ENCODE data around the gene MPI. TPM values are rescaled to one million over a fixed set of nuclear protein-coding genes. Genes with fewer than 3 reads are reported as not detected.
A peak's percentile ranks its signal among the peaks of the same experiment; 100 is the strongest.
"Not testable (repeated sequence)": the region's sequence is repeated elsewhere in the genome, so short reads cannot be mapped to it uniquely, and the experiment has no call there.

MPI gene
- total RNA-seq, 2 donors from 2014 or later: 50.7 to 68.0 TPM

DNA sequence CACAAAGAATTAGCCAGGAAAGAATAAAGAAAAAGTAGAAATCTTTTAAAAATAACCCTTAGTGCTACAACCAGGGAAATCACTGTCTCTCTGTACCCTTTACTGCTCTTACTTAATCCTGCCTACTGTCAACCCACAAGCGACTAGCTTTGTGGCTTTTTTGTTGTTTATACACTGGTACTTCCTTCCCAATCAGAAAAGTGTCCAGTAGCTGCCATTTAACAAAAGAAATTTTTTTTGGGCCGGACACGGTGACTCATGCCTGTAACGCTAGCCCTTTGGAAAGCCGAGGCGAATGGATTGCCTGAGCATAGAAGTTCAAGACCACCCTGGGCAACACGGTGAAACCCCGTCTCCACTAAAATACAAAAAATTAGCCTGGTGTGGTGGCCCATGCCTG is 30.6 kb downstream of the MPI start:
- Histone ChIP-seq H3K27ac (no peak overlapping the region), H3K4me1 (no peaks in the 10 kb centered on the region), H3K27me3 (no peaks in the 10 kb centered on the region), H3K9me3 (no peaks in the 10 kb centered on the region), H3K36me3 (peaks cover 22% of the 10 kb centered on the region), H3K4me3 (no peak overlapping the region), H3K9ac (ENCODE audit: low read depth in 2 of 2, low read length in 2 of 2) (no peak overlapping the region)
- DNase-seq: no peak
- TF ChIP-seq, protein P1, sequence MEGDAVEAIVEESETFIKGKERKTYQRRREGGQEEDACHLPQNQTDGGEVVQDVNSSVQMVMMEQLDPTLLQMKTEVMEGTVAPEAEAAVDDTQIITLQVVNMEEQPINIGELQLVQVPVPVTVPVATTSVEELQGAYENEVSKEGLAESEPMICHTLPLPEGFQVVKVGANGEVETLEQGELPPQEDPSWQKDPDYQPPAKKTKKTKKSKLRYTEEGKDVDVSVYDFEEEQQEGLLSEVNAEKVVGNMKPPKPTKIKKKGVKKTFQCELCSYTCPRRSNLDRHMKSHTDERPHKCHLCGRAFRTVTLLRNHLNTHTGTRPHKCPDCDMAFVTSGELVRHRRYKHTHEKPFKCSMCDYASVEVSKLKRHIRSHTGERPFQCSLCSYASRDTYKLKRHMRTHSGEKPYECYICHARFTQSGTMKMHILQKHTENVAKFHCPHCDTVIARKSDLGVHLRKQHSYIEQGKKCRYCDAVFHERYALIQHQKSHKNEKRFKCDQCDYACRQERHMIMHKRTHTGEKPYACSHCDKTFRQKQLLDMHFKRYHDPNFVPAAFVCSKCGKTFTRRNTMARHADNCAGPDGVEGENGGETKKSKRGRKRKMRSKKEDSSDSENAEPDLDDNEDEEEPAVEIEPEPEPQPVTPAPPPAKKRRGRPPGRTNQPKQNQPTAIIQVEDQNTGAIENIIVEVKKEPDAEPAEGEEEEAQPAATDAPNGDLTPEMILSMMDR (IDR thresholded peaks at IDR 0.05): no peak
- intact Hi-C loops (cut with DNase I): no loop called here

DNA sequence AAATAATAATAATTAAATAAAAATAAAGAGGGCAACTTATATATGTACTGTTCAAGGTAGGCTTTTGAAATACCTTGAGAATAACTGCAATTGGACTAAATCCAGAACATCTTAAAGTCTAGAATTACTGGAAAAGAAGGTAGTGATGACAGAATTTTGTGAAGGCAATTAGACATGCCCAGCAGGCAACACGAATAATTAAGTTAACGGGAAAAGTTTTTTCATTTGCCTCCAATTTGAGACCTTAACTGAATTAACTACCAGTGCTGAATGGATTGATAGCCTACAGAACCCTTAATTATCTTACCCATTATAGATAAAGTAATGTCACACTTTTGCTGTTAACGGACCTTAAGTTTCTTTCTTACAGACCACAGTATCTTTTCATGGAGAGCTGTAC is 34.7 kb downstream of the MPI start:
- no peaks in the 10 kb centered on the region for H3K27me3 ChIP-seq
- no peak overlapping the region for H3K27ac ChIP-seq
- H3K9ac ChIP-seq (ENCODE audit: low read depth in 2 of 2, low read length in 2 of 2): no peak overlapping the region
- no peak overlapping the region for H3K4me3 ChIP-seq
- no peaks in the 10 kb centered on the region for H3K9me3 ChIP-seq
- DNase-seq: no peak
- intact Hi-C loops (cut with DNase I): no loop called here
- H3K4me1 ChIP-seq: peaks cover 5% of the 10 kb centered on the region
- TF ChIP-seq, protein P1 (IDR thresholded peaks at IDR 0.05): no peak
- H3K36me3 ChIP-seq: peaks cover 22% of the 10 kb centered on the region

DNA sequence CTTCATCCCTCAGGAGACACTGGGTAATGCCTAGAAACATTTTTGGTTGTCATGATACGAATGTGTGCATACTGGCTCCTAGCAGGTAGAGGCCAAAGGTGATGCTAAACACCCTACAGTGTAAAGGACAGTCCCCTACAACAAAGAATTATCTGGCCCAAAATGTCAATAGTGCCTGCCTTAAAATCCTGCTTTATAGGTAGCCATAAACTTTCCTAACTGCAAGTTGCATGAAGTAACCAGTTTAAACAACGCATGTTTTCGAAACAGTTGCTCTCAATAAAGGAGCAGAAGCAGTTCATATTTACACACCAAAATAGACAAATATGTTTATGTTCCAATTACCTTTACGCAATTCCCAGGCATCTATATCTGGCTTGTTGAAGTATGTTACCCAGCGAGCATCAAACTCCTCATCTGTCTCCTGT is 38.9 kb downstream of the MPI start:
- TF ChIP-seq, protein P1 (IDR thresholded peaks at IDR 0.05): no peak
- H3K4me1 ChIP-seq: peaks cover 16% of the 10 kb centered on the region
- DNase-seq: no peak
- H3K4me3 ChIP-seq: no peak overlapping the region
- H3K36me3 ChIP-seq: peaks cover 6% of the 10 kb centered on the region
- no peak overlapping the region for H3K27ac ChIP-seq
- H3K27me3 ChIP-seq: no peaks in the 10 kb centered on the region
- H3K9ac ChIP-seq (ENCODE audit: low read depth in 2 of 2, low read length in 2 of 2): no peak overlapping the region
- H3K9me3 ChIP-seq: no peaks in the 10 kb centered on the region
- intact Hi-C loops (cut with DNase I): no loop called here

DNA sequence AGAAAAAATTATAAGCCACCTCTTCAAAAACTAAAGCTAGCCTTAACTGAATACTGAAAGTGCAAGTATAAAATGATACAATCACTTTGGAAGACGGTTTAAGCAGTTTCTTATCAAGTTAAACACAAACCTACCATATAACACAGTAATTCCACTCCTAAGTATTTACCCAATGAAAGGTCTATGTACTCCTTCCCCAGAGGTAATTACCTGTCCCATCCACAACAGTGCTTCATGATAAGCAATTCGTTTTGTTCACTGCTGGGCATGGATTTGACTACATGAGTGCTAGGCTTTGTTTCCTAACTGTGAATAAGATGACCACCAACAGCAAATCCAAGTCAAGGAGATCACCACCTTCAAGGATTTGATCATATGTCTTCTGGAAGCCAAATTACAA is 43.7 kb downstream of the MPI start:
- peak; percentile 44 for DNase-seq
- H3K4me1 ChIP-seq: peaks cover 23% of the 10 kb centered on the region
- peak overlapping the region in 1 of 2 donors; percentile 74 for H3K9ac ChIP-seq (ENCODE audit: low read depth in 2 of 2, low read length in 2 of 2)
- no peaks in the 10 kb centered on the region for H3K36me3 ChIP-seq
- TF ChIP-seq, protein P1 (IDR thresholded peaks at IDR 0.05): no peak
- no peaks in the 10 kb centered on the region for H3K27me3 ChIP-seq
- no peak overlapping the region for H3K4me3 ChIP-seq
- peak overlapping the region; percentile 74 for H3K27ac ChIP-seq
- intact Hi-C loops (cut with DNase I): no loop called here
- H3K9me3 ChIP-seq: no peaks in the 10 kb centered on the region

DNA sequence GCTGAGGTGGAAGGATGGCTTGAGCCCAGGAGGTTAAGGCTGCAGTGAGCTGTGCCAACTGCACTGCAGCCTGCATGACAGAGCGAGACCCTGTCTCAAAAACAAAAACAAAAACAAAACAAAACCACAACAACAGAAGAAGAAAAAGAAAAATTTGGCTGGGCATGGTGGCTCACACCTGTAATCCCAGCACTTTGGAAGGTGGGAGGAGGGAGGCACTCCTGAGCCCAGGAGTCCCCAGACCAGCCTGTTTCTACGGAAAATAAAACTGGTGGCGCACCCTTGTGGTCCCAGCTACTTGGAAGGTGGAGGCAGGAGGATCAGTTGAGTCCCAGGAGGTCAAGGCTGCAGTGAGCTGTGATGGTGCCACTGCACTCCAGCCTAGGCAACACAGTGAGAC is 45.4 kb downstream of the MPI start:
- H3K27ac ChIP-seq: peak overlapping the region; percentile 74
- not testable (repeated sequence) for H3K36me3 ChIP-seq, H3K27me3 ChIP-seq, H3K9me3 ChIP-seq
- peak; percentile 74 for DNase-seq
- peak overlapping the region in 1 of 2 donors; percentile 66 for H3K9ac ChIP-seq (ENCODE audit: low read depth in 2 of 2, low read length in 2 of 2)
- intact Hi-C loops (cut with DNase I): loop anchor here (5.0 kb wide), 1 partner anchor 33 kb away; no protein-coding TSS in a partner anchor
- H3K4me3 ChIP-seq: peak overlapping the region; percentile 72
- peaks cover 19% of the 10 kb centered on the region for H3K4me1 ChIP-seq

DNA sequence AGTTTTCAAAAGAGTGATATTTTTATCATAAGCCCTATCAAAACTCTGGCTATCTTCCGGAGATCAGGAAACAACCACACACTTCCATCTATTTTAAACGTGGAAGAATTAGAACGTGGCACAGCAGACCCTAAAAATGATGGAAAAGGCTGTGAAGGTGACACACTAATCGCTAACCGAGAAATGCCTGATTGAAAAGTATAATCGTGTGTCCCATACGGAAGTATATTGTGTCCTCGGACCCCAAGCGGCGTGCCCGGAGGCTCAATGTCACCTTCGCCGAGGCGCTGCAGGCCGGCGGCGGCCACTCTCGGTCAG is 47.4 kb downstream of the MPI start:
- intact Hi-C loops (cut with DNase I): loop anchor here (5.0 kb wide), 1 partner anchor 35 kb away; no protein-coding TSS in a partner anchor
- TF ChIP-seq, protein P1 (IDR thresholded peaks at IDR 0.05): no peak
- H3K4me1 ChIP-seq: peaks cover 17% of the 10 kb centered on the region

More for the DNA sequence above, 47.4 kb downstream of the MPI start:
- peak overlapping the region; percentile 96 to 97 for H3K9ac ChIP-seq (ENCODE audit: low read depth in 2 of 2, low read length in 2 of 2)
- H3K27me3 ChIP-seq: no peaks in the 10 kb centered on the region
- peak overlapping the region; percentile 72 for H3K4me3 ChIP-seq
- no peak for DNase-seq
- peak overlapping the region; percentile 94 for H3K27ac ChIP-seq
- no peaks in the 10 kb centered on the region for H3K9me3 ChIP-seq
- H3K36me3 ChIP-seq: no peaks in the 10 kb centered on the region
